Activated B cell treated with CpG ODN at 0.5 μM for 24 hours (primary cell): Measurements from ENCODE around the gene RAB3GAP1. TPM values are rescaled to one million over a fixed set of nuclear protein-coding genes. Genes with fewer than 3 reads are reported as not detected.

Source experiments
- ATAC-seq: fragments of 200-7000 bp; cut with Tn5 transposase; one replicate; pipeline ENCODE4 v1.10.0; 2021; ENCODE audit warnings: low read depth, mild to moderate bottlenecking, moderate library complexity
- CTCF ChIA-PET: fragments of 350-600 bp; sonication (Branson Sonifier 250); formaldehyde crosslinking; loops from one replicate; lab custom pipeline; 2021; ENCODE audit warnings: antibody characterized with exemption; lab: Charles Lee
- POLR2A ChIA-PET: fragments of 350-600 bp; sonication (Branson Sonifier 250); formaldehyde crosslinking; loops from one replicate; lab custom pipeline; 2021; ENCODE audit warnings: antibody characterized with exemption; lab: Charles Lee
- DNase-seq: peaks from one replicate; pipeline ENCODE4 v3.0.0; 2022
- H3K27ac Mint-ChIP-seq: one replicate; pipeline ENCODE4 v1.8.0; 2020; ENCODE audit warnings: mixed read lengths
- H3K27me3 Mint-ChIP-seq: one replicate; pipeline ENCODE4 v1.8.0; 2021; ENCODE audit warnings: mixed read lengths
- H3K36me3 Mint-ChIP-seq: one replicate; pipeline ENCODE4 v1.8.0; 2021; ENCODE audit warnings: low read depth, mixed read lengths
- H3K4me1 Mint-ChIP-seq: one replicate; pipeline ENCODE4 v1.8.0; 2021; ENCODE audit warnings: mixed read lengths
- H3K4me3 Mint-ChIP-seq: one replicate; pipeline ENCODE4 v1.8.0; 2020; ENCODE audit warnings: mild to moderate bottlenecking, mixed read lengths
- H3K9me3 Mint-ChIP-seq: one replicate; pipeline ENCODE4 v1.8.0; 2020; ENCODE audit warnings: mixed read lengths
- CTCF ChIP-seq: fragments of 200-600 bp; IDR thresholded peaks from one replicate; pipeline ENCODE4 v1.8.0; 2022; ENCODE audit warnings: antibody characterized with exemption, mild to moderate bottlenecking
- intact Hi-C: fragments of 100-400 bp; cut with micrococcal nuclease; formaldehyde crosslinking; loops from one replicate; pipeline ENCODE4 v1.15.1; 2024
- total RNA-seq: library from RNA; stranded (reverse); gene quantifications from 2 replicates; pipeline ENCODE4 v1.2.3, GENCODE V29; 2022

Gene RAB3GAP1
- total RNA-seq, 1 donor from 2014 or later: 51.0 TPM

GRCh38 chr2:135043345-135043744 is 8.7 kb upstream of the RAB3GAP1 start:
- ChIA-PET CTCF (interaction anchor here (1.4 kb wide), 1 partner anchor 54 kb away, joined by 4 read pairs; no protein-coding TSS in a partner anchor), POLR2A (no interaction called here)
- no peak overlapping the region for H3K4me3 Mint-ChIP-seq
- intact Hi-C loops: no loop called here
- no peak for ATAC-seq
- no peaks in the 10 kb centered on the region for H3K4me1 Mint-ChIP-seq
- no peaks in the 10 kb centered on the region for H3K9me3 Mint-ChIP-seq
- DNase-seq: no peak
- no peak for TF ChIP-seq CTCF
- H3K27me3 Mint-ChIP-seq: peaks cover 9% of the 10 kb centered on the region
- no peaks in the 10 kb centered on the region for H3K36me3 Mint-ChIP-seq
- H3K27ac Mint-ChIP-seq: no peak overlapping the region

- ChIA-PET POLR2A (no interaction called here), CTCF (no interaction called here)
- Mint-ChIP-seq H3K9me3 (no peaks in the 10 kb centered on the region), H3K27me3 (peaks cover 7% of the 10 kb centered on the region), H3K4me1 (peaks cover 4% of the 10 kb centered on the region), H3K36me3 (peaks cover 1% of the 10 kb centered on the region), H3K4me3 (no peak within 1 kb of the TSS), H3K27ac (no peak within 1 kb of the TSS)
- no peak for TF ChIP-seq CTCF
- ATAC-seq (no peak), DNase-seq (no peak)
- intact Hi-C loops: no loop called here
These were observed 4.8 kb upstream of the RAB3GAP1 start, which contains the start of gene MAP3K19 for GRCh38 chr2:135047300-135047699. Gene MAP3K19 (minus strand): TSS chr2:135047447. CDS start chr2:135024647, 22,800 bp downstream.

- H3K36me3 Mint-ChIP-seq: peaks cover 7% of the 10 kb centered on the region
- intact Hi-C loops: no loop called here
- ChIA-PET POLR2A (interaction anchor here (1.2 kb wide), 1 partner anchor 828 kb away, joined by 3 read pairs; the partner anchor contains the start of gene MCM6), CTCF (no interaction called here)
- ATAC-seq (no peak), DNase-seq (no peak)
- H3K4me1 Mint-ChIP-seq: peaks cover 9% of the 10 kb centered on the region
- TF ChIP-seq CTCF: no peak
- no peak overlapping the region for H3K4me3 Mint-ChIP-seq
- no peak overlapping the region for H3K27ac Mint-ChIP-seq
- H3K9me3 Mint-ChIP-seq: no peaks in the 10 kb centered on the region
- H3K27me3 Mint-ChIP-seq: peaks cover 7% of the 10 kb centered on the region
These were observed 4.0 kb upstream of the RAB3GAP1 start for GRCh38 chr2:135048122-135048521.

GRCh38 chr2:135050132-135050531 is 2.0 kb upstream of the RAB3GAP1 start:
- DNase-seq (no peak), ATAC-seq (no peak)
- H3K27me3 Mint-ChIP-seq: peaks cover 2% of the 10 kb centered on the region
- H3K4me3 Mint-ChIP-seq: no peak overlapping the region
- H3K9me3 Mint-ChIP-seq: no peaks in the 10 kb centered on the region
- no peak for TF ChIP-seq CTCF
- H3K4me1 Mint-ChIP-seq: peaks cover 28% of the 10 kb centered on the region
- peaks cover 14% of the 10 kb centered on the region for H3K36me3 Mint-ChIP-seq
- no peak overlapping the region for H3K27ac Mint-ChIP-seq
- CTCF ChIA-PET: no interaction called here
- POLR2A ChIA-PET: no interaction called here
- intact Hi-C loops: loop anchor here (10.0 kb wide), 2 partner anchors 315 to 1345 kb away; no protein-coding TSS in a partner anchor

GRCh38 chr2:135050684-135051083 is 1.4 kb upstream of the RAB3GAP1 start:
- POLR2A ChIA-PET: no interaction called here
- no peak overlapping the region for H3K27ac Mint-ChIP-seq
- H3K9me3 Mint-ChIP-seq: no peaks in the 10 kb centered on the region
- TF ChIP-seq CTCF: no peak
- CTCF ChIA-PET: no interaction called here
- ATAC-seq (no peak), DNase-seq (no peak)
- H3K36me3 Mint-ChIP-seq: peaks cover 16% of the 10 kb centered on the region
- no peak overlapping the region for H3K4me3 Mint-ChIP-seq
- intact Hi-C loops: loop anchor here (10.0 kb wide), 2 partner anchors 316 to 1344 kb away; no protein-coding TSS in a partner anchor
- H3K4me1 Mint-ChIP-seq: peaks cover 31% of the 10 kb centered on the region
- H3K27me3 Mint-ChIP-seq: no peaks in the 10 kb centered on the region
